Epithelial cell of esophagus (primary cell): ENCODE measurements around the gene TDRD9.

Experiments
- DNase-seq: peaks from one replicate; pipeline ENCODE4 v3.0.0; 2010; ENCODE audit warnings: low read depth
- H3K4me3 ChIP-seq: 2 replicates; pipeline ENCODE4 v1.5.1; 2011; ENCODE audit warnings: mild to moderate bottlenecking, low read length, control low read depth
- TF ChIP-seq, protein P1 (sequence below): IDR thresholded peaks from 2 replicates; pipeline ENCODE4 v1.5.1; 2011; ENCODE audit warnings: low read depth, mild to moderate bottlenecking, low read length, control low read depth, inconsistent platforms; ENCODE audit not compliant: insufficient read depth; ENCODE audit errors: missing control alignments

Gene TDRD9

DNA sequence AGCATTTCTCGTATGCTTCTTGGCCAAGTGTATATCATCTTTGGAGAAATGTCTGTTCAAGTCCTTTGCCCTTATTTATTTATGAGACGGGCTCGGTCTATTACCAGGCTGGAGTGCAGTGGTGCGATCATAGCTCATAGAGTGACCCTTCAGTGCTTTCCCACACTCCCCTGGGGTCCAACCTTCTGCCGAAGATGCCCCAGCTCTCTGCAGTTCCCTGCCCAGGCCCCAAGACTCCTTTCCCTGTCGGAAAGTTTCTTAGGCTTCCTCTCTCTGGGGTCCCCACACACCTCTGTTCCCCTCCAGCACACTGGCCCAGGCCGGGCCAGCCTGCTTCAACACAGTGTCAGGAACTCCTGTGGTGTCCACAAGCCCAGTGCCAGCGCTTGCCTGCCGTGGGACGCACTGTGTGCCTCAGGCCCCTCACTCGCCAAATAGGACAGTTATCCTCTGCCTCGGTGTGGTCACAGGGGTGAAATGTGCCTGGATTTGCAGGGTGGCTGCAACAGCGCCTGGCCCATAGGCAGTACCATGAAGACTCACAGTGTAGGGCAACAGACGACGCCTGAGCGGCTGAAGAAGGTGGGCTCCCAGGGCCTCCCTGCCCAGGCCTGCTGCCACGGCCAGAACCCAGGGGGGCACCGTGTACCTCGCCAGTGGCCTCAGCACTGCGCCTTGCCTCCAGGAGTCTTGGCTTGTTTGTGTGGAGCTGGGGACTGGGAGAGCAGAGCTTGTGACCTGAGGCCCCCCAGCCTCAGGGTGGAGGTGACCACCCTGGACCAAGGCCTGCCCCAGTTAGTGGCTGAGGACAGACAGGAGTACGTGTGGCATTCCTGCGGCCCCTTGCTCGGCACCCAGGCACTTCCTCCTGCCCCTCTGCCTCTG is 152.4 kb downstream of the TDRD9 start:
- DNase-seq, result no peak
- TF ChIP-seq, protein P1, sequence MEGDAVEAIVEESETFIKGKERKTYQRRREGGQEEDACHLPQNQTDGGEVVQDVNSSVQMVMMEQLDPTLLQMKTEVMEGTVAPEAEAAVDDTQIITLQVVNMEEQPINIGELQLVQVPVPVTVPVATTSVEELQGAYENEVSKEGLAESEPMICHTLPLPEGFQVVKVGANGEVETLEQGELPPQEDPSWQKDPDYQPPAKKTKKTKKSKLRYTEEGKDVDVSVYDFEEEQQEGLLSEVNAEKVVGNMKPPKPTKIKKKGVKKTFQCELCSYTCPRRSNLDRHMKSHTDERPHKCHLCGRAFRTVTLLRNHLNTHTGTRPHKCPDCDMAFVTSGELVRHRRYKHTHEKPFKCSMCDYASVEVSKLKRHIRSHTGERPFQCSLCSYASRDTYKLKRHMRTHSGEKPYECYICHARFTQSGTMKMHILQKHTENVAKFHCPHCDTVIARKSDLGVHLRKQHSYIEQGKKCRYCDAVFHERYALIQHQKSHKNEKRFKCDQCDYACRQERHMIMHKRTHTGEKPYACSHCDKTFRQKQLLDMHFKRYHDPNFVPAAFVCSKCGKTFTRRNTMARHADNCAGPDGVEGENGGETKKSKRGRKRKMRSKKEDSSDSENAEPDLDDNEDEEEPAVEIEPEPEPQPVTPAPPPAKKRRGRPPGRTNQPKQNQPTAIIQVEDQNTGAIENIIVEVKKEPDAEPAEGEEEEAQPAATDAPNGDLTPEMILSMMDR, result no peak
- H3K4me3 ChIP-seq, result no peak overlapping the region

DNA sequence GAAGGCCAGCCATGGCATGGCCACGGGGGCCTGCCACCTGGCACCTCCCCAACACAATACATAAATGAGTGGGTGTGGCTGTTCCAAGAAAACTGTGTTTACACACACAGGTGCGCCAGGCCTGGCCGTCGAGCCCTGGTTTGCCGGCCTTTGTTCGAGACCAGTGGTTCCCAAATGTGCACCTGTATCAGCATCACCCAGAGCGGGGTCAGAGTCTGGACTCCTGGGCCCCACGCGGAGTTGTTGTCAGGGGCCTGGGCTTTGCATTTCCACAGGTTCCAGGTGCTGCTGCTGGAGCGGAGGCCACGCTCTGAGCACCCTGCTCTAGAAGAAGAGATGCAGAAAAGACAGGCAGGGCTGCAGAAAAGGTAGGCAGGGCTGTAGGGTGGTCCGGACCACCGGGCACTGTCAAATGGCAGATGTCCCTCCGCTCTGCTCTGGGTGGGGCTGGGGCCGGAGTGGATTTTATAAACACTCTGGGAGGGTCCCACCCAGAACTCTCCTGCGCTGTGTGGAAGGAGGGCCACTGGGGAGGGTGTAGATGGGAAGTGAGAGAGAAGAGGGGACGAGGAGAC is 153.1 kb downstream of the TDRD9 start:
- no peak for DNase-seq
- TF ChIP-seq, protein P1, result no peak

DNA sequence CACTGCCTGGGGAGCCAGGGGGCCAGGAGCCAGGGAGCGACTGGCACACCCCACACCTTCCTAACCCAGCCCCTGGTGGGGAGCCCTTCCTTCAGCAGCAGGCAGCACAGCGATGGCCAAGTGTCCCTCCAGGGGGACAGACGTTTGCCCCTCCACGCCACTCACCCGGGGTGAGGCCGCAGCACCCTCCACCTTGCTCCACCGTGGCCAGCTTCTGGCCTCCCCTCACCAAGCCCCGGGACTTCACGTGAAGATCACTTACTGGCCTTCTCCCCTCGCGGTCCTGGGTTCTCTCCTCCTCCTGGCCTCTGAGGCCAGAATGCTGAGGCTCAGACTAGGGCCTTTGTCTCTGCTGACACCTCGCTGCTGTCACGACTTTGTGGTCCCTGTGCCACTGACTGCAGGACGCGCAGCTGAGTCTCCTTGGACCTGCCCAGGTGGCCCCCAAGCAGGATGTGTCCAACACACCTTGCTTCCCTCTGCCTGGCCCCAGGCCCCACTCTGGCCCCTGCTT is 153.8 kb downstream of the TDRD9 start:
- DNase-seq, result no peak
- H3K4me3 ChIP-seq, result no peak overlapping the region
- TF ChIP-seq, protein P1, result no peak

More for the DNA sequence above, 153.1 kb downstream of the TDRD9 start:
- H3K4me3 ChIP-seq, result no peak overlapping the region

DNA sequence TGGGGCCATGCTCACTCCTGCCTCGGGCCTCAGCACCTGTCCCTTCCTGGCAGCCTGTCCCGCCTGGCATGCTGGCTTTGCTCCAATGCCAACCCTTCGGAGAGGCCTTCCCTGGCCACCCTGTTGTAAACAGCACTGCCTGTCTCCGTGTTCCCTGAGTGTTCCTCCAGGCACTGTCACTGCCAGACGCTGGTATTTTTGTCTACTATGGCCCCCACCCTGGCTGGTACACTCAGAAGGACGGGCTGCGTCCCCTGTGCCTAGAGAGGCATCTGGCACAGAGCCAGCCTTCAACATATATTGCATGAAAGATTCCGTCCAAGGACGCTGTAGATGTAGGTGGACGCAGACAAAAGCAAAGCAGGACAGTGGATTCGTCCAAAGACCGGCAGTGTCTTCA is 154.6 kb downstream of the TDRD9 start:
- TF ChIP-seq, protein P1, result no peak
- no peak overlapping the region for H3K4me3 ChIP-seq
- DNase-seq, result no peak

DNA sequence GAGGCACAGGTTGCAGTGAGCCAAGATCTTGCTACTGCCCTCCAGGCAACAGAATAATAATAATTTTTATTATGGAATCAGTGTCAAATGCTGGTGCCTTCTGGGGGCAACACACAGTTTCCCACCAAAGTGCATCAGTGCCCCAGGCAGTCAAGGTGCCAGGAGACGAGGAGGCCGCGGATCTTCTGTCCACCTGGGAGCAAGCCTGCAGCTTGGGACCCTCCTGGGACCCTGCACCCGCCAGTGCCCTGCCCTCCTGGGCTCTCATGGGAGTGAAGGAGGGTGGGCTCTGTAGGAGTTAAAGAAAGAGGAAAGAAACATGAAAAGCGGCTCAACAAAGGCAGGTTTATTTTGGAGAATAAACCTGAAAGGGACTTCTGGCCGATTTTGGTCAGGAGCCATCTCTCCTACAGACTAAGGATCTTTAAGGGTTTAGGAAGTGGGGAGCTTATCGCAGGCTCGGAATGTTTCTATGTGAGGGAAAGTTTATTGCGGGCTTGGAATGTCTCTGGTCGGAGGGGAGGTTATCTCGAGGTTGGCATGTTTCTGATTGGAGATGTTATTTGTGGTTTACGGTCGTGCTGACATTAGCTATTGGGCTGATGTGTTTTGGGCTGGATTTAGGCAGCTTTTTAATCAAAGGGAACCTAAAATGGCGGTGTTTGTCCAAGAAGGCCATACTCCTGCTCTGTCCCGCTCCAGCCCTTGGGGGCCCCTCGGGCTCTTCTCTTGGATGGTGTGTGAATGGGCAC is 156.2 kb downstream of the TDRD9 start:
- TF ChIP-seq, protein P1, result no peak
- DNase-seq, result no peak

DNA sequence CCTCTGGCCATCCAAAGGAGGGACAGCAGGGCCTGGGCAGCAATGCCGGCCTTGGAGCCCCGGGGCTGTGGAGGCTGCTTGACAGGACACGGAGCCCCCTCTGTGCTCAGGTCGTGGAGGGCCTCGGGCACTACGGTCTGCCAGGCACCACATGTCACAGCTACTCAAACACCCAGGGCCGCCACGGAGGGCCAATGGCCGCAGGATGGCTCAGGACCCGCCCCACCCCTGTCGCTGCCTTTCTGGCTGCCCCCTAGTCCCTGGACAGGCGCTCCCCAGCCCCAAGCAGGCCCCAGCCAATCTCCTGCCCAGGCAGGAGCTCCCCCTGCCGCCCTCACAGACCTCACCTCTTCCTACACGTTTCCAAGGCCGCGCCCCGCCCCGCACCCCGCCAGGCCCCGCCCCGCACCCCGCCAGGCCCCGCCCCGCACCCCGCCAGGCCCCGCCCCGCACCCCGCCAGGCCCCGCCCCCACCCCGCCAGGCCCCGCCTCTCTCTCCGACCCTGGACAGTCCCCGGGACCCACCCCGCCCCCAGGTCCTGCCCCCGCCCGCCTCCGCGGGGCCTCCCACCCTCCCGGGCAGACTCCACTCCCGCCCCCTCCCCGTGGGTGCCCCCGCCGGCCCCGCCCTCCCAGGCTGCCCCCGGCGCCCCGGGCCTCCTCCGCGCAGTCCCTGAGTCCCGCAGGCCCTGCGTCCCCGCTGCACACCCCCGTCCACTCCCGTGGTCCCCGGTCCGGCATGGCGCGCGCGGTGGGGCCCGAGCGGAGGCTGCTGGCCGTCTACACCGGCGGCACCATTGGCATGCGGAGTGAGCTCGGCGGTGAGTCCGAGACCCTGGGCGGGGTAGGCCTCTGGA is 157.0 kb downstream of the TDRD9 start, which contains the start of gene ASPG:
TSS of gene ASPG (plus strand) at position 669 of the 857 bp plus-strand sequence. CDS start at position 740, 71 bp downstream.
- H3K4me3 ChIP-seq, result no peak within 1 kb of the TSS
- TF ChIP-seq, protein P1, result no peak
- DNase-seq, result no peak

More for the DNA sequence above, 156.2 kb downstream of the TDRD9 start:
- H3K4me3 ChIP-seq, result no peak overlapping the region
